Measurements from ENCODE around the gene GALNT9.

Gene GALNT9

GRCh38 chr12:132180648-132181546, 148.5 kb downstream of the GALNT9 start:
- H2AK5ac ChIP-seq (ENCODE audit: low read depth, low read length) = no peak overlapping the region
- peak overlapping the region; percentile 63 for H3K9ac ChIP-seq (ENCODE audit: low read depth, low read length, poor library complexity)
- WGBS, 2 donors (ENCODE audit: extremely low coverage in 2 of 2, insufficient read length in 2 of 2, insufficient replicate concordance in 1 of 2) = no CpG with 5 or more reads among the region's 30 CpGs
- peak overlapping the region; percentile 22 for H2BK5ac ChIP-seq (ENCODE audit: low read length)
- peak overlapping the region; percentile 90 for H3K18ac ChIP-seq (ENCODE audit: low read length)
- peak overlapping the region; percentile 66 for H3K4ac ChIP-seq (ENCODE audit: low read length)
- H3K14ac ChIP-seq (ENCODE audit: low read length) = peak overlapping the region; percentile 100
- H3K36me3 ChIP-seq (replicated peaks in 1 of 2; ENCODE audit: control insufficient read depth in 2 of 2, insufficient read depth in 2 of 2, low read length in 2 of 2) = no peaks in the 10 kb centered on the region
- no peak overlapping the region for H2AFZ ChIP-seq (ENCODE audit: low read length)
- peaks cover 4 to 11% of the 10 kb centered on the region in 2 donors for H3K4me1 ChIP-seq (ENCODE audit: control insufficient read depth in 2 of 2, insufficient read depth in 1 of 2, low read depth in 1 of 2, low read length in 2 of 2)
- H3K4me2 ChIP-seq (ENCODE audit: insufficient read depth, low read length, poor library complexity, severe bottlenecking) = no peak overlapping the region
- H3K9me3 ChIP-seq (replicated peaks in 1 of 2; ENCODE audit: control insufficient read depth in 2 of 2, insufficient read depth in 1 of 2, low read depth in 1 of 2, low read length in 2 of 2) = peaks cover 0 to 8% of the 10 kb centered on the region in 2 donors
- peak overlapping the region; percentile 97 for H3K23ac ChIP-seq (ENCODE audit: low read depth, low read length, poor library complexity)
- H2BK120ac ChIP-seq (ENCODE audit: low read depth, low read length) = peak overlapping the region; percentile 61
- peaks cover 0 to 45% (median 7%) of the 10 kb centered on the region in 3 experiments for H3K27me3 ChIP-seq (ENCODE audit: control insufficient read depth in 3 of 3, insufficient read depth in 3 of 3, low read depth in 1 of 3, low read length in 3 of 3)
- no peak for DNase-seq (ENCODE audit: low spot score)
- H3K4me3 ChIP-seq (ENCODE audit: low read length in 2 of 2) = peak overlapping the region in 1 of 2 donors; percentile 52
- H4K8ac ChIP-seq (ENCODE audit: low read depth, low read length) = peak overlapping the region; percentile 82
- H2BK12ac ChIP-seq (ENCODE audit: low read length) = peak overlapping the region; percentile 97
- H2BK15ac ChIP-seq (ENCODE audit: low read length) = no peak overlapping the region
- H3K27ac ChIP-seq (replicated peaks; ENCODE audit: low read length) = no peak overlapping the region
- peaks cover 2% of the 10 kb centered on the region for H3K79me1 ChIP-seq (ENCODE audit: low read depth, low read length)
- H4K91ac ChIP-seq (ENCODE audit: low read depth, low read length, poor library complexity) = no peak overlapping the region

DNA sequence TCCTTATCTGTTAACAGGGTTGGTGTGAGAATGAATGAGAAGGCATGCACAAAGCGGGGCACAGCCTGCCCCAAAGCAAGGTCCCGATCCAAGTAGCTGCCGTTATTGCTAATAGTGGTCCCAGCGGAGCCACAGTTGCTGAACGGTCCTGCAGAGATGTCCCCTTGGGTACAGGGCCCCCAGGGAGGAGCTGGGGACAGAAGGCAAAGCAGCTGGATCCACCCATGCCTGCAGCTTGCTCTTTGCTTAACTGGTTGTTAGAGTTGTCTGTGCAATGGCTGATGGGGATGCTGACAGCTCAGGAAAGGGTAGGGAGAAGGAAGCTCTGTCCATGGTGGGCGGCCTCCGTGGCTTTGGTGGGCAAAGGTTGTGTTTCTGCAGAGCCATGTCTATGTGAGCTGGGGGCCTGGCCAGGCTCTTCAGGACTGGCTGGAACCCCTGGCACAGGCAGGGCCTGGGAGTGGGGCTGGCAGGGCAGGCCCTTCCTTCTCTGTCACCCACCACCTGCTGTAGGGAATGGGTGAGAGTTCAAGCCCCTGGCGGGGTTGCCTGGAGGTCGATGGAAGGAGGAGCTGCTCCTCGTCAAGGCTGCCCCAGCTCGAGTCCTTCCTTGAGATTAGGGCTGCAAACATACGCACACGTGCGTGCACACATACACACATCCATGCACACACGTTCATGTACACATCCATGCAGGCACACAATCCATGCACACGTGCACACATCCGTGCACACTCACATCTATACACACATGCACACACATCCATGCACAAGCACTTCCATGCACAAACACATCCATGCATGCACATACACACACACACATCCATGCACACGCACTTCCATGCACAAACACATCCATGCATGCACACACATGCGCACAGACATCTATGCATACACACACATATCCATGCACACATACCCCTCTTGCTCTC, 149.7 kb downstream of the GALNT9 start:
- Histone ChIP-seq H3K4me3 (ENCODE audit: low read length in 2 of 2) (peak overlapping the region in 1 of 2 donors; percentile 67), H2BK120ac (ENCODE audit: low read depth, low read length) (no peak overlapping the region), H3K23ac (ENCODE audit: low read depth, low read length, poor library complexity) (no peak overlapping the region), H3K9me3 (replicated peaks in 1 of 2; ENCODE audit: control insufficient read depth in 2 of 2, insufficient read depth in 1 of 2, low read depth in 1 of 2, low read length in 2 of 2) (peaks cover 0 to 8% of the 10 kb centered on the region in 2 donors), H2BK15ac (ENCODE audit: low read length) (no peak overlapping the region), H4K91ac (ENCODE audit: low read depth, low read length, poor library complexity) (no peak overlapping the region), H3K27me3 (ENCODE audit: control insufficient read depth in 3 of 3, insufficient read depth in 3 of 3, low read depth in 1 of 3, low read length in 3 of 3) (peaks cover 0 to 45% (median 7%) of the 10 kb centered on the region in 3 experiments), H3K4me2 (ENCODE audit: insufficient read depth, low read length, poor library complexity, severe bottlenecking) (no peak overlapping the region), H2BK5ac (ENCODE audit: low read length) (peak overlapping the region; percentile 9), H3K14ac (ENCODE audit: low read length) (no peak overlapping the region), H3K9ac (ENCODE audit: low read depth, low read length, poor library complexity) (no peak overlapping the region), H4K8ac (ENCODE audit: low read depth, low read length) (no peak overlapping the region), H2AK5ac (ENCODE audit: low read depth, low read length) (no peak overlapping the region), H3K4ac (ENCODE audit: low read length) (no peak overlapping the region), H3K4me1 (ENCODE audit: control insufficient read depth in 2 of 2, insufficient read depth in 1 of 2, low read depth in 1 of 2, low read length in 2 of 2) (peaks cover 4 to 11% of the 10 kb centered on the region in 2 donors), H2BK12ac (ENCODE audit: low read length) (no peak overlapping the region), H3K18ac (ENCODE audit: low read length) (peak overlapping the region; percentile 36), H2AFZ (ENCODE audit: low read length) (no peak overlapping the region), H3K79me1 (ENCODE audit: low read depth, low read length) (peaks cover 2% of the 10 kb centered on the region), H3K36me3 (replicated peaks in 1 of 2; ENCODE audit: control insufficient read depth in 2 of 2, insufficient read depth in 2 of 2, low read length in 2 of 2) (no peaks in the 10 kb centered on the region), H3K27ac (replicated peaks; ENCODE audit: low read length) (no peak overlapping the region)
- DNase-seq (ENCODE audit: low spot score) = no peak
- no CpG with 5 or more reads among the region's 19 CpGs for WGBS, 2 donors (ENCODE audit: extremely low coverage in 2 of 2, insufficient read length in 2 of 2, insufficient replicate concordance in 1 of 2)

GRCh38 chr12:132178801-132179401, 150.5 kb downstream of the GALNT9 start:
- peaks cover 2% of the 10 kb centered on the region for H3K79me1 ChIP-seq (ENCODE audit: low read depth, low read length)

More at GRCh38 chr12:132178801-132179401, 150.5 kb downstream of the GALNT9 start:
- Histone ChIP-seq H3K14ac (ENCODE audit: low read length) (no peak overlapping the region), H4K91ac (ENCODE audit: low read depth, low read length, poor library complexity) (no peak overlapping the region), H3K27ac (replicated peaks; ENCODE audit: low read length) (no peak overlapping the region), H3K23ac (ENCODE audit: low read depth, low read length, poor library complexity) (peak overlapping the region; percentile 20), H3K9me3 (replicated peaks in 1 of 2; ENCODE audit: control insufficient read depth in 2 of 2, insufficient read depth in 1 of 2, low read depth in 1 of 2, low read length in 2 of 2) (peaks cover 0 to 8% of the 10 kb centered on the region in 2 donors), H3K27me3 (ENCODE audit: control insufficient read depth in 3 of 3, insufficient read depth in 3 of 3, low read depth in 1 of 3, low read length in 3 of 3) (peaks cover 0 to 46% (median 7%) of the 10 kb centered on the region in 3 experiments), H2BK12ac (ENCODE audit: low read length) (peak overlapping the region; percentile 50), H3K4me3 (ENCODE audit: low read length in 2 of 2) (peak overlapping the region in 1 of 2 donors; percentile 0), H2AFZ (ENCODE audit: low read length) (no peak overlapping the region), H3K4ac (ENCODE audit: low read length) (no peak overlapping the region), H3K4me1 (ENCODE audit: control insufficient read depth in 2 of 2, insufficient read depth in 1 of 2, low read depth in 1 of 2, low read length in 2 of 2) (peaks cover 4 to 11% of the 10 kb centered on the region in 2 donors), H3K18ac (ENCODE audit: low read length) (peak overlapping the region; percentile 67), H2BK15ac (ENCODE audit: low read length) (peak overlapping the region; percentile 3), H2BK120ac (ENCODE audit: low read depth, low read length) (no peak overlapping the region), H4K8ac (ENCODE audit: low read depth, low read length) (no peak overlapping the region), H2AK5ac (ENCODE audit: low read depth, low read length) (no peak overlapping the region), H3K36me3 (replicated peaks in 1 of 2; ENCODE audit: control insufficient read depth in 2 of 2, insufficient read depth in 2 of 2, low read length in 2 of 2) (no peaks in the 10 kb centered on the region), H3K9ac (ENCODE audit: low read depth, low read length, poor library complexity) (peak overlapping the region; percentile 64), H3K4me2 (ENCODE audit: insufficient read depth, low read length, poor library complexity, severe bottlenecking) (no peak overlapping the region), H2BK5ac (ENCODE audit: low read length) (peak overlapping the region; percentile 30)
- DNase-seq (ENCODE audit: low spot score) = no peak
- WGBS, 2 donors (ENCODE audit: extremely low coverage in 2 of 2, insufficient read length in 2 of 2, insufficient replicate concordance in 1 of 2) = no CpG with 5 or more reads among the region's 39 CpGs
